GM23338 (cell line): ENCODE measurements around the gene CYTIP. TPM values are rescaled to one million over a fixed set of nuclear protein-coding genes. Genes with fewer than 3 reads are reported as not detected.

Experiments
- ATAC-seq: fragments of 200-7000 bp; cut with Tn5 transposase; 3 replicates; pipeline ENCODE4 v1.9.1; 2020
- DNase-seq: peaks from one replicate; pipeline ENCODE4 v3.0.0-alpha.2; 2015; ENCODE audit warnings: low spot score
- H2AFZ ChIP-seq: fragments of 200-600 bp; sonication (generic); 2 replicates; pipeline ENCODE4 v1.8.0; 2016; ENCODE audit warnings: antibody characterized with exemption, mild to moderate bottlenecking, moderate library complexity
- H3F3A ChIP-seq: fragments of 200-600 bp; sonication (generic); replicated peaks from 2 replicates; pipeline ENCODE4 v1.8.0; 2017; ENCODE audit warnings: antibody characterized with exemption, mixed run types, low read depth
- H3K27ac ChIP-seq: fragments of 200-600 bp; sonication (generic); 2 replicates; pipeline ENCODE4 v1.6.1; 2016; ENCODE audit warnings: low read depth
- H3K27me3 ChIP-seq: fragments of 200-600 bp; sonication (generic); 2 replicates; pipeline ENCODE4 v1.8.0; 2016; ENCODE audit warnings: mild to moderate bottlenecking, mixed run types, moderate library complexity; ENCODE audit not compliant: insufficient read depth
- H3K36me3 ChIP-seq: fragments of 200-600 bp; sonication (generic); 2 replicates; pipeline ENCODE4 v1.8.0; 2016; ENCODE audit warnings: mild to moderate bottlenecking; ENCODE audit not compliant: insufficient read depth
- H3K4me1 ChIP-seq: fragments of 200-600 bp; sonication (generic); 2 replicates; pipeline ENCODE4 v1.8.0; 2016; ENCODE audit warnings: mild to moderate bottlenecking, moderate library complexity; ENCODE audit not compliant: insufficient read depth
- H3K4me2 ChIP-seq: fragments of 200-600 bp; sonication (generic); 2 replicates; pipeline ENCODE4 v1.7.1; 2017; ENCODE audit warnings: mixed run types
- H3K4me3 ChIP-seq: fragments of 200-600 bp; sonication (generic); 2 replicates; pipeline ENCODE4 v1.6.1; 2016; ENCODE audit warnings: mixed run types
- H3K79me2 ChIP-seq: fragments of 200-600 bp; sonication (generic); replicated peaks from 2 replicates; pipeline ENCODE4 v1.8.0; 2017; ENCODE audit warnings: mild to moderate bottlenecking; ENCODE audit not compliant: insufficient read depth
- H3K9me2 ChIP-seq: fragments of 200-600 bp; sonication (generic); 2 replicates; pipeline ENCODE4 v1.8.0; 2017; ENCODE audit not compliant: insufficient read depth
- H4K20me1 ChIP-seq: fragments of 200-600 bp; sonication (generic); replicated peaks from 2 replicates; pipeline ENCODE4 v1.8.0; 2017; ENCODE audit warnings: mild to moderate bottlenecking; ENCODE audit not compliant: insufficient read depth
- H3K27ac Mint-ChIP-seq: 2 replicates; pipeline ENCODE4 v1.8.0; 2020; ENCODE audit warnings: inconsistent platforms, mild to moderate bottlenecking, moderate library complexity, mixed read lengths
- H3K27me3 Mint-ChIP-seq: 3 replicates; pipeline ENCODE4 v1.8.0; 2022; ENCODE audit warnings: low read depth, mild to moderate bottlenecking, moderate library complexity, mixed read lengths, inconsistent platforms; ENCODE audit not compliant: insufficient read depth, poor library complexity
- H3K36me3 Mint-ChIP-seq: 3 replicates; pipeline ENCODE4 v1.8.0; 2021; ENCODE audit warnings: low read depth, mild to moderate bottlenecking, inconsistent platforms, moderate library complexity, mixed read lengths
- H3K4me1 Mint-ChIP-seq: 3 replicates; pipeline ENCODE4 v1.8.0; 2020; ENCODE audit warnings: mild to moderate bottlenecking, inconsistent platforms, mixed read lengths
- H3K4me3 Mint-ChIP-seq: 3 replicates; pipeline ENCODE4 v1.8.0; 2021; ENCODE audit warnings: moderate library complexity, mild to moderate bottlenecking, inconsistent platforms, mixed read lengths
- H3K9me3 Mint-ChIP-seq: 3 replicates; pipeline ENCODE4 v1.8.0; 2020; ENCODE audit warnings: moderate library complexity, mild to moderate bottlenecking, inconsistent platforms, mixed read lengths
- CREB1 ChIP-seq: fragments of 250-450 bp; sonication (Bioruptor Pico); IDR thresholded peaks from 2 replicates; pipeline ENCODE4 v1.5.0; 2020; ENCODE audit warnings: low read depth, mild to moderate bottlenecking, moderate library complexity
- CTCF ChIP-seq, 2 experiments: fragments of 200-600 bp in 1 of 2; sonication (generic) in 1 of 2; conservative IDR thresholded peaks; 2 replicates each; pipeline versions ENCODE4 v1.5.1 to v1.6.1; 2016 to 2017; ENCODE audit warnings: antibody characterized with exemption in 2 of 2, low read depth in 2 of 2, mild to moderate bottlenecking in 2 of 2, moderate library complexity in 1 of 2
- ETS1 ChIP-seq: IDR thresholded peaks from 2 replicates; pipeline ENCODE4 v1.6.1; 2016; ENCODE audit warnings: antibody characterized with exemption
- JUNB ChIP-seq: IDR thresholded peaks from one replicate; pipeline ENCODE4 v1.6.1; 2016; ENCODE audit warnings: antibody characterized with exemption; ENCODE audit not compliant: unreplicated experiment
- NANOG ChIP-seq: IDR thresholded peaks from 2 replicates; pipeline ENCODE4 v1.6.1; 2016; ENCODE audit warnings: antibody characterized with exemption, borderline replicate concordance
- POLR2AphosphoS5 ChIP-seq: IDR thresholded peaks from 2 replicates; pipeline ENCODE4 v1.6.1; 2016; ENCODE audit warnings: antibody characterized with exemption, low read depth
- STAT1 ChIP-seq: IDR thresholded peaks from one replicate; pipeline ENCODE4 v1.6.1; 2016; ENCODE audit warnings: antibody characterized with exemption; ENCODE audit not compliant: unreplicated experiment
- ZNF114 ChIP-seq: fragments of 250-450 bp; sonication (Bioruptor Pico); IDR thresholded peaks from 2 replicates; pipeline ENCODE4 v1.5.0; 2020; ENCODE audit warnings: mild to moderate bottlenecking, moderate library complexity
- ZNF331 ChIP-seq: fragments of 250-450 bp; sonication (Bioruptor Pico); IDR thresholded peaks from 2 replicates; pipeline ENCODE4 v1.5.0; 2020; ENCODE audit warnings: low read depth, mild to moderate bottlenecking, moderate library complexity
- polyA plus RNA-seq: library from polyadenylated mRNA; unstranded; fragments of >200 nt; fragmentation: Nextera tagmentation; extraction: Ambion mirVana; gene quantifications from 2 replicates; pipeline ENCODE4 v1.2.1, GENCODE V29; 2016
- total RNA-seq: library from RNA; depleted of rRNA; stranded (reverse); fragments of >200 nt; shearing (Covaris generic); gene quantifications from 2 replicates; pipeline ENCODE4 v1.2.3, GENCODE V29; 2014
- TF ChIP-seq, protein P1 (sequence below): IDR thresholded peaks from one replicate; pipeline ENCODE4 v1.6.1; 2018; ENCODE audit warnings: antibody characterized with exemption; ENCODE audit not compliant: unreplicated experiment
- TF ChIP-seq, protein P2 (sequence below): fragments of 250-450 bp; sonication (Bioruptor Pico); IDR thresholded peaks from 2 replicates; pipeline ENCODE4 v1.5.0; 2020; ENCODE audit warnings: mild to moderate bottlenecking, moderate library complexity

CYTIP gene
- total and polyA plus RNA-seq, 2 experiments from 2014 or later = not detected

DNA sequence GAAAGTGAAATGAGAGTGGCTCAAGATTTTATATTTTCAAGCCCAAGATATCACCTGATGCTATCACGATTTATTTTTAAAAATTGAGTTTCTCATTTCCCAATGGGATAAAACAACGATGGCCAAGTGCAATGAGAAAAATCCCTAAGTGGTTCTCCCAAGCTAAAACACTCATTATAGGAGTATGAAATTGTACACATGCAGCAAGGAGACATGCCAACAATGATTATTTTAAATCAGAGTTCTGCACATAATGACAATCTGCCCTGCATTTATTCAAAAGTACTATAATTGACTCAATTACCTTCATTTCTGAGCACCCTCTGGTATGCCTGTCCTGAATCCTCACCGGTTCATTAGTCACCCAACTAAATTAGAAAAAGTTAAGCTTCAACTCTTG, 12.7 kb downstream of the CYTIP start:
- Mint-ChIP-seq H3K36me3 (peaks cover 6% of the 10 kb centered on the region; the same call in 1 of the 3 replicates), H3K27me3 (peaks cover 3% of the 10 kb centered on the region), H3K4me3 (no peak overlapping the region), H3K9me3 (peaks cover 7% of the 10 kb centered on the region; the same call in 2 of the 3 replicates), H3K4me1 (peaks cover 7% of the 10 kb centered on the region), H3K27ac (no peak overlapping the region)
- no peak for TF ChIP-seq POLR2AphosphoS5
- no peak for TF ChIP-seq CREB1 (CRISPR knock-in tag)
- no peak for TF ChIP-seq JUNB
- TF ChIP-seq, protein P1, sequence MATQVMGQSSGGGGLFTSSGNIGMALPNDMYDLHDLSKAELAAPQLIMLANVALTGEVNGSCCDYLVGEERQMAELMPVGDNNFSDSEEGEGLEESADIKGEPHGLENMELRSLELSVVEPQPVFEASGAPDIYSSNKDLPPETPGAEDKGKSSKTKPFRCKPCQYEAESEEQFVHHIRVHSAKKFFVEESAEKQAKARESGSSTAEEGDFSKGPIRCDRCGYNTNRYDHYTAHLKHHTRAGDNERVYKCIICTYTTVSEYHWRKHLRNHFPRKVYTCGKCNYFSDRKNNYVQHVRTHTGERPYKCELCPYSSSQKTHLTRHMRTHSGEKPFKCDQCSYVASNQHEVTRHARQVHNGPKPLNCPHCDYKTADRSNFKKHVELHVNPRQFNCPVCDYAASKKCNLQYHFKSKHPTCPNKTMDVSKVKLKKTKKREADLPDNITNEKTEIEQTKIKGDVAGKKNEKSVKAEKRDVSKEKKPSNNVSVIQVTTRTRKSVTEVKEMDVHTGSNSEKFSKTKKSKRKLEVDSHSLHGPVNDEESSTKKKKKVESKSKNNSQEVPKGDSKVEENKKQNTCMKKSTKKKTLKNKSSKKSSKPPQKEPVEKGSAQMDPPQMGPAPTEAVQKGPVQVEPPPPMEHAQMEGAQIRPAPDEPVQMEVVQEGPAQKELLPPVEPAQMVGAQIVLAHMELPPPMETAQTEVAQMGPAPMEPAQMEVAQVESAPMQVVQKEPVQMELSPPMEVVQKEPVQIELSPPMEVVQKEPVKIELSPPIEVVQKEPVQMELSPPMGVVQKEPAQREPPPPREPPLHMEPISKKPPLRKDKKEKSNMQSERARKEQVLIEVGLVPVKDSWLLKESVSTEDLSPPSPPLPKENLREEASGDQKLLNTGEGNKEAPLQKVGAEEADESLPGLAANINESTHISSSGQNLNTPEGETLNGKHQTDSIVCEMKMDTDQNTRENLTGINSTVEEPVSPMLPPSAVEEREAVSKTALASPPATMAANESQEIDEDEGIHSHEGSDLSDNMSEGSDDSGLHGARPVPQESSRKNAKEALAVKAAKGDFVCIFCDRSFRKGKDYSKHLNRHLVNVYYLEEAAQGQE = no peak
- no peak for TF ChIP-seq NANOG
- no peak for TF ChIP-seq ZNF114 (CRISPR knock-in tag)
- TF ChIP-seq ETS1 = no peak
- no peak for TF ChIP-seq CTCF (conservative IDR thresholded peaks at IDR 0.05; ENCODE audit: low read depth in 2 of 2)
- TF ChIP-seq, protein P2, sequence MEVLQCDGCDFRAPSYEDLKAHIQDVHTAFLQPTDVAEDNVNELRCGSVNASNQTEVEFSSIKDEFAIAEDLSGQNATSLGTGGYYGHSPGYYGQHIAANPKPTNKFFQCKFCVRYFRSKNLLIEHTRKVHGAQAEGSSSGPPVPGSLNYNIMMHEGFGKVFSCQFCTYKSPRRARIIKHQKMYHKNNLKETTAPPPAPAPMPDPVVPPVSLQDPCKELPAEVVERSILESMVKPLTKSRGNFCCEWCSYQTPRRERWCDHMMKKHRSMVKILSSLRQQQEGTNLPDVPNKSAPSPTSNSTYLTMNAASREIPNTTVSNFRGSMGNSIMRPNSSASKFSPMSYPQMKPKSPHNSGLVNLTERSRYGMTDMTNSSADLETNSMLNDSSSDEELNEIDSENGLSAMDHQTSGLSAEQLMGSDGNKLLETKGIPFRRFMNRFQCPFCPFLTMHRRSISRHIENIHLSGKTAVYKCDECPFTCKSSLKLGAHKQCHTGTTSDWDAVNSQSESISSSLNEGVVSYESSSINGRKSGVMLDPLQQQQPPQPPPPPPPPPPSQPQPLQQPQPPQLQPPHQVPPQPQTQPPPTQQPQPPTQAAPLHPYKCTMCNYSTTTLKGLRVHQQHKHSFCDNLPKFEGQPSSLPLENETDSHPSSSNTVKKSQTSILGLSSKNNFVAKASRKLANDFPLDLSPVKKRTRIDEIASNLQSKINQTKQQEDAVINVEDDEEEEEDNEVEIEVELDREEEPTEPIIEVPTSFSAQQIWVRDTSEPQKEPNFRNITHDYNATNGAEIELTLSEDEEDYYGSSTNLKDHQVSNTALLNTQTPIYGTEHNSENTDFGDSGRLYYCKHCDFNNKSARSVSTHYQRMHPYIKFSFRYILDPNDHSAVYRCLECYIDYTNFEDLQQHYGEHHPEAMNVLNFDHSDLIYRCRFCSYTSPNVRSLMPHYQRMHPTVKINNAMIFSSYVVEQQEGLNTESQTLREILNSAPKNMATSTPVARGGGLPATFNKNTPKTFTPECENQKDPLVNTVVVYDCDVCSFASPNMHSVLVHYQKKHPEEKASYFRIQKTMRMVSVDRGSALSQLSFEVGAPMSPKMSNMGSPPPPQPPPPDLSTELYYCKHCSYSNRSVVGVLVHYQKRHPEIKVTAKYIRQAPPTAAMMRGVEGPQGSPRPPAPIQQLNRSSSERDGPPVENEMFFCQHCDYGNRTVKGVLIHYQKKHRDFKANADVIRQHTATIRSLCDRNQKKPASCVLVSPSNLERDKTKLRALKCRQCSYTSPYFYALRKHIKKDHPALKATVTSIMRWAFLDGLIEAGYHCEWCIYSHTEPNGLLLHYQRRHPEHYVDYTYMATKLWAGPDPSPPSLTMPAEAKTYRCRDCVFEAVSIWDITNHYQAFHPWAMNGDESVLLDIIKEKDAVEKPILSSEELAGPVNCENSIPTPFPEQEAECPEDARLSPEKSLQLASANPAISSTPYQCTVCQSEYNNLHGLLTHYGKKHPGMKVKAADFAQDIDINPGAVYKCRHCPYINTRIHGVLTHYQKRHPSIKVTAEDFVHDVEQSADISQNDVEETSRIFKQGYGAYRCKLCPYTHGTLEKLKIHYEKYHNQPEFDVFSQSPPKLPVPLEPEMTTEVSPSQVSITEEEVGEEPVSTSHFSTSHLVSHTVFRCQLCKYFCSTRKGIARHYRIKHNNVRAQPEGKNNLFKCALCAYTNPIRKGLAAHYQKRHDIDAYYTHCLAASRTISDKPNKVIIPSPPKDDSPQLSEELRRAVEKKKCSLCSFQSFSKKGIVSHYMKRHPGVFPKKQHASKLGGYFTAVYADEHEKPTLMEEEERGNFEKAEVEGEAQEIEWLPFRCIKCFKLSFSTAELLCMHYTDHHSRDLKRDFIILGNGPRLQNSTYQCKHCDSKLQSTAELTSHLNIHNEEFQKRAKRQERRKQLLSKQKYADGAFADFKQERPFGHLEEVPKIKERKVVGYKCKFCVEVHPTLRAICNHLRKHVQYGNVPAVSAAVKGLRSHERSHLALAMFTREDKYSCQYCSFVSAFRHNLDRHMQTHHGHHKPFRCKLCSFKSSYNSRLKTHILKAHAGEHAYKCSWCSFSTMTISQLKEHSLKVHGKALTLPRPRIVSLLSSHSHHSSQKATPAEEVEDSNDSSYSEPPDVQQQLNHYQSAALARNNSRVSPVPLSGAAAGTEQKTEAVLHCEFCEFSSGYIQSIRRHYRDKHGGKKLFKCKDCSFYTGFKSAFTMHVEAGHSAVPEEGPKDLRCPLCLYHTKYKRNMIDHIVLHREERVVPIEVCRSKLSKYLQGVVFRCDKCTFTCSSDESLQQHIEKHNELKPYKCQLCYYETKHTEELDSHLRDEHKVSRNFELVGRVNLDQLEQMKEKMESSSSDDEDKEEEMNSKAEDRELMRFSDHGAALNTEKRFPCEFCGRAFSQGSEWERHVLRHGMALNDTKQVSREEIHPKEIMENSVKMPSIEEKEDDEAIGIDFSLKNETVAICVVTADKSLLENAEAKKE = no peak
- TF ChIP-seq STAT1 = no peak
- no peak for TF ChIP-seq ZNF331 (CRISPR knock-in tag)
- Histone ChIP-seq H3K27ac (no peak overlapping the region), H3K9me2 (no peaks in the 10 kb centered on the region; the same call in 1 of the 2 replicates), H3K4me1 (no peaks in the 10 kb centered on the region), H3K4me2 (no peak overlapping the region), H3K36me3 (no peaks in the 10 kb centered on the region), H3K4me3 (no peak overlapping the region), H3K27me3 (no peaks in the 10 kb centered on the region), H2AFZ (no peak overlapping the region), H3K79me2 (no peaks in the 10 kb centered on the region), H4K20me1 (no peaks in the 10 kb centered on the region), H3F3A (no peaks in the 10 kb centered on the region)
- no peak for DNase-seq
- no peak for ATAC-seq
